GM12878 (cell line): ENCODE measurements around the gene ST8SIA3.

Source experiments
- CHD2 ChIP-seq: IDR thresholded peaks from 2 replicates; pipeline ENCODE4 v1.6.1; 2011; ENCODE audit warnings: low read depth, low read length, improper control_type of control experiment, borderline replicate concordance
- CTCF ChIP-seq, 3 experiments: IDR thresholded peaks in 2 of 3; conservative IDR thresholded peaks in 1 of 3; 2 replicates each; pipeline ENCODE4 v1.5.1; 2011; ENCODE audit warnings: low read depth in 3 of 3, low read length in 3 of 3, mild to moderate bottlenecking in 3 of 3, control low read depth in 2 of 3, moderate library complexity in 2 of 3, inconsistent platforms in 1 of 3, mixed read lengths in 1 of 3; ENCODE audit not compliant: control insufficient read depth in 2 of 3, insufficient read depth in 1 of 3; ENCODE audit errors: extremely low read depth in 1 of 3
- E4F1 ChIP-seq: fragments of 450-650 bp; IDR thresholded peaks from 2 replicates; pipeline ENCODE4 v1.6.1; 2018; ENCODE audit warnings: borderline replicate concordance, mild to moderate bottlenecking; ENCODE audit not compliant: partially characterized antibody
- ELK1 ChIP-seq: IDR thresholded peaks from 2 replicates; pipeline ENCODE4 v1.6.1; 2012; ENCODE audit warnings: low read depth, low read length, improper control_type of control experiment
- EZH2 ChIP-seq: IDR thresholded peaks from 2 replicates; pipeline ENCODE4 v1.6.1; 2012; ENCODE audit warnings: low read depth, mild to moderate bottlenecking, control low read depth, inconsistent platforms, low read length, borderline replicate concordance; ENCODE audit not compliant: control insufficient read depth
- HDAC6 ChIP-seq: fragments of 200-600 bp; sonication (generic); IDR thresholded peaks from one replicate; pipeline ENCODE4 v1.8.0; 2017; ENCODE audit warnings: antibody characterized with exemption; ENCODE audit not compliant: unreplicated experiment
- KDM1A ChIP-seq: fragments of 200-600 bp; sonication (generic); IDR thresholded peaks from 2 replicates; pipeline ENCODE4 v1.6.1; 2016; ENCODE audit warnings: borderline replicate concordance
- MAX ChIP-seq: IDR thresholded peaks from 2 replicates; pipeline ENCODE4 v1.6.1; 2012; ENCODE audit warnings: low read depth, low read length, improper control_type of control experiment
- PBX3 ChIP-seq: IDR thresholded peaks from 2 replicates; pipeline ENCODE4 v1.6.1; 2011; ENCODE audit warnings: mild to moderate bottlenecking, low read depth, low read length, moderate library complexity; ENCODE audit not compliant: insufficient replicate concordance
- POLR2A ChIP-seq: IDR thresholded peaks from 2 replicates; pipeline ENCODE4 v1.6.1; 2011; ENCODE audit warnings: low read depth, mild to moderate bottlenecking, low read length
- RCOR1 ChIP-seq: conservative IDR thresholded peaks from 2 replicates; pipeline ENCODE4 v1.6.1; 2012; ENCODE audit warnings: low read depth, low read length, improper control_type of control experiment
- REST ChIP-seq: IDR thresholded peaks from 2 replicates; pipeline ENCODE4 v1.6.1; 2012; ENCODE audit warnings: mild to moderate bottlenecking, low read depth, low read length
- SMAD1 ChIP-seq: fragments of 450-650 bp; IDR thresholded peaks from 2 replicates; pipeline ENCODE4 v1.6.1; 2018; ENCODE audit warnings: mild to moderate bottlenecking, low read depth; ENCODE audit not compliant: partially characterized antibody
- USF2 ChIP-seq: IDR thresholded peaks from 2 replicates; pipeline ENCODE4 v1.6.1; 2011; ENCODE audit warnings: low read depth, low read length, improper control_type of control experiment, borderline replicate concordance

GRCh38 chr18:57329856-57330255, 22.5 kb upstream of the ST8SIA3 start:
- TF ChIP-seq MAX (no peak), USF2 (no peak), POLR2A (no peak), SMAD1 (no peak), EZH2 (no peak), HDAC6 (no peak), REST (no peak), E4F1 (no peak), CHD2 (no peak), ELK1 (no peak), CTCF (IDR thresholded peaks at IDR 0.05 in 2 of 3, conservative IDR thresholded peaks at IDR 0.05 in 1 of 3; ENCODE audit: control insufficient read depth in 2 of 3, extremely low read depth in 1 of 3, insufficient read depth in 1 of 3, low read depth in 3 of 3, low read length in 3 of 3) (no peak), PBX3 (no peak), KDM1A (no peak), RCOR1 (no peak)
